Astrocyte (in vitro differentiated cells and primary cell): Measurements from ENCODE around the gene KCNQ1. TPM values are rescaled to one million over a fixed set of nuclear protein-coding genes. Genes with fewer than 3 reads are reported as not detected.

Experiments used
- DNase-seq: peaks from one replicate; pipeline ENCODE4 v3.0.0-alpha.2; 2010; ENCODE audit warnings: low read depth
- FAIRE-seq: peaks from 2 replicates; lab custom pipeline; 2011; peaks lifted over from hg19 to GRCh38; lab: Jason Lieb, UNC
- H2AFZ ChIP-seq: 2 replicates; pipeline ENCODE4 v1.6.0; 2012; ENCODE audit warnings: low read depth, low read length, inconsistent platforms
- H3K27ac ChIP-seq: 2 replicates; pipeline ENCODE4 v1.5.1; 2011; ENCODE audit warnings: low read depth, low read length, inconsistent platforms
- H3K27me3 ChIP-seq: 2 replicates; pipeline ENCODE4 v1.6.0; 2011; ENCODE audit warnings: low read length, inconsistent platforms; ENCODE audit not compliant: insufficient read depth
- H3K36me3 ChIP-seq: 2 replicates; pipeline ENCODE4 v1.5.1; 2011; ENCODE audit warnings: low read length, inconsistent platforms; ENCODE audit not compliant: insufficient read depth
- H3K4me1 ChIP-seq: 2 replicates; pipeline ENCODE4 v1.5.1; 2011; ENCODE audit warnings: low read length, inconsistent platforms; ENCODE audit not compliant: insufficient read depth
- H3K4me2 ChIP-seq: 2 replicates; pipeline ENCODE4 v1.6.0; 2012; ENCODE audit warnings: low read length, inconsistent platforms
- H3K4me3 ChIP-seq: 2 replicates; pipeline ENCODE4 v1.5.1; 2011; ENCODE audit warnings: low read depth, mild to moderate bottlenecking, low read length, inconsistent platforms; ENCODE audit not compliant: insufficient read depth
- H3K79me2 ChIP-seq: 2 replicates; pipeline ENCODE4 v1.6.0; 2012; ENCODE audit warnings: mild to moderate bottlenecking, low read length, inconsistent platforms; ENCODE audit not compliant: insufficient read depth
- H3K9ac ChIP-seq: 2 replicates; pipeline ENCODE4 v1.6.0; 2012; ENCODE audit warnings: mild to moderate bottlenecking, low read length, inconsistent platforms
- H3K9me3 ChIP-seq: 2 replicates; pipeline ENCODE4 v1.5.1; 2012; ENCODE audit warnings: low read depth, mild to moderate bottlenecking, low read length, inconsistent platforms; ENCODE audit not compliant: insufficient read depth
- H4K20me1 ChIP-seq: 2 replicates; pipeline ENCODE4 v1.6.0; 2012; ENCODE audit warnings: low read length, inconsistent platforms; ENCODE audit not compliant: insufficient read depth
- H3K27ac Mint-ChIP-seq: one replicate; pipeline ENCODE4 v1.8.0; 2021; ENCODE audit warnings: mild to moderate bottlenecking, mixed read lengths; ENCODE audit not compliant: unreplicated experiment
- H3K27me3 Mint-ChIP-seq: one replicate; pipeline ENCODE4 v1.8.0; 2021; ENCODE audit warnings: low read depth, mixed read lengths; ENCODE audit not compliant: unreplicated experiment
- H3K36me3 Mint-ChIP-seq: one replicate; pipeline ENCODE4 v1.8.0; 2021; ENCODE audit warnings: low read depth, mixed read lengths; ENCODE audit not compliant: unreplicated experiment
- H3K4me1 Mint-ChIP-seq: one replicate; pipeline ENCODE4 v1.8.0; 2021; ENCODE audit warnings: low read depth, mixed read lengths; ENCODE audit not compliant: unreplicated experiment
- H3K4me3 Mint-ChIP-seq: one replicate; pipeline ENCODE4 v1.8.0; 2021; ENCODE audit warnings: mild to moderate bottlenecking, moderate library complexity, mixed read lengths; ENCODE audit not compliant: unreplicated experiment
- H3K9me3 Mint-ChIP-seq: one replicate; pipeline ENCODE4 v1.8.0; 2021; ENCODE audit warnings: mild to moderate bottlenecking, mixed read lengths; ENCODE audit not compliant: unreplicated experiment
- CTCF ChIP-seq: IDR thresholded peaks from 2 replicates; pipeline ENCODE4 v1.5.1; 2011; ENCODE audit warnings: low read depth, mild to moderate bottlenecking, inconsistent platforms, low read length, moderate library complexity; ENCODE audit not compliant: insufficient read depth
- EZH2 ChIP-seq: IDR thresholded peaks from 2 replicates; pipeline ENCODE4 v1.6.1; 2012; ENCODE audit warnings: mild to moderate bottlenecking, low read length, inconsistent platforms; ENCODE audit not compliant: insufficient read depth
- total RNA-seq: library from RNA; stranded (reverse); gene quantifications from 2 replicates; pipeline ENCODE4 v1.2.1, GENCODE V29; 2021

The KCNQ1 gene
- total RNA-seq, 1 donor from 2014 or later, result not detected

- H2AFZ ChIP-seq, result no peak overlapping the region
- no peaks in the 10 kb centered on the region for H3K4me1 ChIP-seq
- H3K27me3 Mint-ChIP-seq, result no peaks in the 10 kb centered on the region
- H3K4me3 ChIP-seq, result no peak overlapping the region
- DNase-seq (no peak), FAIRE-seq (no peak)
- H3K9ac ChIP-seq, result no peak overlapping the region
- H3K36me3 Mint-ChIP-seq, result peaks cover 1% of the 10 kb centered on the region
- TF ChIP-seq CTCF (no peak), EZH2 (no peak)
- H3K4me3 Mint-ChIP-seq, result no peak overlapping the region
- peaks cover 49% of the 10 kb centered on the region for H3K79me2 ChIP-seq
- peaks cover 14% of the 10 kb centered on the region for H3K4me1 Mint-ChIP-seq
- H4K20me1 ChIP-seq, result peaks cover 93% of the 10 kb centered on the region
- H3K4me2 ChIP-seq, result no peak overlapping the region
- H3K36me3 ChIP-seq, result no peaks in the 10 kb centered on the region
- H3K9me3 Mint-ChIP-seq, result no peaks in the 10 kb centered on the region
- H3K27ac Mint-ChIP-seq, result no peak overlapping the region
- no peaks in the 10 kb centered on the region for H3K9me3 ChIP-seq
- H3K27ac ChIP-seq, result no peak overlapping the region
- H3K27me3 ChIP-seq, result no peaks in the 10 kb centered on the region
Measured at GRCh38 chr11:2674658-2675131, 229.9 kb downstream of the KCNQ1 start.

- H3K36me3 ChIP-seq, result no peaks in the 10 kb centered on the region
- peaks cover 14% of the 10 kb centered on the region for H3K4me1 Mint-ChIP-seq
- H4K20me1 ChIP-seq, result peaks cover 86% of the 10 kb centered on the region
- H3K27ac ChIP-seq, result no peak overlapping the region
- H3K9ac ChIP-seq, result no peak overlapping the region
- no peak overlapping the region for H3K27ac Mint-ChIP-seq
- no peak overlapping the region for H3K4me3 ChIP-seq
- no peaks in the 10 kb centered on the region for H3K9me3 Mint-ChIP-seq
- no peak overlapping the region for H2AFZ ChIP-seq
- H3K27me3 ChIP-seq, result no peaks in the 10 kb centered on the region
- peaks cover 1% of the 10 kb centered on the region for H3K36me3 Mint-ChIP-seq
- no peaks in the 10 kb centered on the region for H3K4me1 ChIP-seq
- H3K27me3 Mint-ChIP-seq, result no peaks in the 10 kb centered on the region
- FAIRE-seq (no peak), DNase-seq (no peak)
- H3K4me3 Mint-ChIP-seq, result no peak overlapping the region
- H3K9me3 ChIP-seq, result no peaks in the 10 kb centered on the region
- no peak overlapping the region for H3K4me2 ChIP-seq
- TF ChIP-seq EZH2, result no peak
- no peak for TF ChIP-seq CTCF
- peaks cover 51% of the 10 kb centered on the region for H3K79me2 ChIP-seq
Measured at GRCh38 chr11:2675540-2675939, 230.7 kb downstream of the KCNQ1 start.

GRCh38 chr11:2677127-2677526, 232.3 kb downstream of the KCNQ1 start:
- TF ChIP-seq CTCF (no peak), EZH2 (no peak)
- Histone ChIP-seq H3K27ac (no peak overlapping the region), H3K27me3 (no peaks in the 10 kb centered on the region), H2AFZ (no peak overlapping the region), H3K36me3 (no peaks in the 10 kb centered on the region), H3K9ac (no peak overlapping the region), H3K4me3 (no peak overlapping the region), H3K9me3 (no peaks in the 10 kb centered on the region), H3K79me2 (peaks cover 58% of the 10 kb centered on the region), H3K4me1 (no peaks in the 10 kb centered on the region), H4K20me1 (peaks cover 86% of the 10 kb centered on the region), H3K4me2 (no peak overlapping the region)
- Mint-ChIP-seq H3K4me1 (peaks cover 21% of the 10 kb centered on the region), H3K27ac (no peak overlapping the region), H3K36me3 (peaks cover 2% of the 10 kb centered on the region), H3K9me3 (no peaks in the 10 kb centered on the region), H3K4me3 (no peak overlapping the region), H3K27me3 (peaks cover 5% of the 10 kb centered on the region)
- FAIRE-seq (no peak), DNase-seq (no peak)
